PC-3 (cell line): ENCODE results near the gene EHD4. TPM values are rescaled to one million over a fixed set of nuclear protein-coding genes. Genes with fewer than 3 reads are reported as not detected.

Source experiments
- ATAC-seq: fragments of 200-7000 bp; cut with Tn5 transposase; 2 replicates; pipeline ENCODE4 v1.9.1; 2020; ENCODE audit warnings: mild to moderate bottlenecking, moderate library complexity
- BruUV-seq: library from RNA; stranded (reverse); fragments of 400-500 nt; replicated peaks from 2 replicates; lab custom pipeline; 2021; lab: Mats Ljungman, UMichigan
- CTCF ChIA-PET: fragments of 300-600 bp; sonication (Branson Sonifier 250); formaldehyde crosslinking; loops from one replicate; lab custom pipeline; 2022; ENCODE audit warnings: antibody characterized with exemption; lab: Charles Lee
- POLR2A ChIA-PET: fragments of 300-600 bp; sonication (Branson Sonifier 250); formaldehyde crosslinking; loops from one replicate; lab custom pipeline; 2022; ENCODE audit warnings: antibody characterized with exemption; ENCODE audit not compliant: unreplicated experiment; lab: Charles Lee
- DNase-seq: peaks from one replicate; pipeline ENCODE4 v3.0.0-alpha.2; 2015
- H2AFZ ChIP-seq: fragments of 300-600 bp; sonication (generic); 2 replicates; pipeline ENCODE4 v1.6.0; 2016; ENCODE audit warnings: antibody characterized with exemption, low read length
- H3F3A ChIP-seq: fragments of 300-600 bp; sonication (generic); one replicate; pipeline ENCODE4 v1.6.0; 2017; ENCODE audit warnings: antibody characterized with exemption, low read length, control low read depth, mild to moderate bottlenecking; ENCODE audit not compliant: unreplicated experiment
- H3K27ac ChIP-seq: fragments of 300-600 bp; sonication (generic); 2 replicates; pipeline ENCODE4 v1.5.1; 2016; ENCODE audit warnings: mild to moderate bottlenecking, low read length
- H3K27me3 ChIP-seq: fragments of 300-600 bp; sonication (generic); 2 replicates; pipeline ENCODE4 v1.6.1; 2016; ENCODE audit warnings: low read length, mixed read lengths
- H3K36me3 ChIP-seq: fragments of 300-600 bp; sonication (generic); 2 replicates; pipeline ENCODE4 v1.6.1; 2016; ENCODE audit warnings: low read depth, mixed run types, low read length, mixed read lengths
- H3K4me1 ChIP-seq: fragments of 300-600 bp; sonication (generic); 2 replicates; pipeline ENCODE4 v1.5.1; 2016; ENCODE audit warnings: low read length; ENCODE audit not compliant: insufficient read depth
- H3K4me2 ChIP-seq: fragments of 300-600 bp; sonication (generic); 2 replicates; pipeline ENCODE4 v1.6.0; 2016; ENCODE audit warnings: low read length
- H3K4me3 ChIP-seq: fragments of 300-600 bp; sonication (generic); 2 replicates; pipeline ENCODE4 v1.5.1; 2016; ENCODE audit warnings: mild to moderate bottlenecking, low read length, mixed read lengths
- H3K79me2 ChIP-seq: fragments of 300-600 bp; sonication (generic); 2 replicates; pipeline ENCODE4 v1.6.1; 2017; ENCODE audit warnings: low read length, mixed read lengths
- H3K9ac ChIP-seq: fragments of 300-600 bp; sonication (generic); 2 replicates; pipeline ENCODE4 v1.6.0; 2016; ENCODE audit warnings: mild to moderate bottlenecking, low read length
- H3K9me2 ChIP-seq: fragments of 300-600 bp; sonication (generic); replicated peaks from 2 replicates; pipeline ENCODE4 v1.6.1; 2016; ENCODE audit warnings: mixed run types, low read length, mixed read lengths
- H3K9me3 ChIP-seq: fragments of 300-600 bp; sonication (generic); 2 replicates; pipeline ENCODE4 v1.6.1; 2016; ENCODE audit warnings: low read length, mixed read lengths
- H4K20me1 ChIP-seq: fragments of 300-600 bp; sonication (generic); 2 replicates; pipeline ENCODE4 v1.6.1; 2016; ENCODE audit warnings: low read length, mixed read lengths
- CTCF ChIP-seq: fragments of 300-600 bp; sonication (generic); conservative IDR thresholded peaks from 2 replicates; pipeline ENCODE4 v1.5.1; 2017; ENCODE audit warnings: antibody characterized with exemption, low read depth, mild to moderate bottlenecking, low read length
- EZH2 ChIP-seq: fragments of 300-600 bp; sonication (generic); IDR thresholded peaks from one replicate; pipeline ENCODE4 v1.6.1; 2017; ENCODE audit warnings: antibody characterized with exemption, mild to moderate bottlenecking, low read length; ENCODE audit not compliant: unreplicated experiment
- EZH2phosphoT487 ChIP-seq: fragments of 300-600 bp; sonication (generic); IDR thresholded peaks from 2 replicates; pipeline ENCODE4 v1.6.1; 2018; ENCODE audit warnings: mild to moderate bottlenecking, antibody characterized with exemption, low read length, borderline replicate concordance
- intact Hi-C: fragments of 100-400 bp; cut with micrococcal nuclease; formaldehyde crosslinking; loops from 2 replicates; pipeline ENCODE4 v1.9.0; 2023
- total RNA-seq: library from RNA; depleted of rRNA; stranded (reverse); fragments of >200 nt; gene quantifications from 2 replicates; pipeline ENCODE4 v1.2.3, GENCODE V29; 2014

The EHD4 gene
- total RNA-seq, 1 experiment from 2014 or later = 57.8 TPM

DNA sequence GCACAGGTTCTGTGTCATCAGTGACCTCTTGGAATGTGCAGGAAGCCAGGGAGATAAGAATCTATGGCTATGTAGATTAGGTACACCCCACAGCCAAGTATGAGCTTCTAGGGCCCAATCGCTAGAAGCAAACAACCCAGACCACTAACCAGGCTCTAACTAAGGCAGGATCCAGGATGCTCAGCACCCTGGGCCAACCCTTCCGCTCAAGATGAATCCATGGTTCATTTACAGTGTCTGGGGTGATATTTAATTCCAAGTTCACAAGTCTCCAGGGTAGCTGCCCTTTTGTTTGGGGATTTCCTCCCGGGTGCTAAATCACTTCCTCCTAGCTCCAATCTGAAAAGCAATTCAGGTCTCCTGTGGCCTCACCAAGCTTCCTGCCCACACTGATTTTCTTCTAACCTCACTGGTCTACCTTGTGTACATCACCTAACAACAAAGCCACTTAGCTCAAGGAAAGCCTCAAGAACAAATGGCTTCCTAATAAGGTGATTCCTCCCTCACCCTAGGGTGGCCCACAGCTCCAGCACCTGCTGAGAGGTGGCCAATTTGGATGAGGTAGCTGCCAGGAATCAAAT lies 2.4 kb downstream of the EHD4 start:
- H3K9me3 ChIP-seq = no peaks in the 10 kb centered on the region
- DNase-seq (peak; percentile 26), ATAC-seq (no peak)
- peaks cover 5% of the 10 kb centered on the region; the same call in 1 of the 2 replicates for H3K36me3 ChIP-seq
- H3K27ac ChIP-seq = no peak overlapping the region
- no peaks in the 10 kb centered on the region for H3K27me3 ChIP-seq
- peaks cover 55% of the 10 kb centered on the region for H4K20me1 ChIP-seq
- no TSS peak for BruUV-seq
- peaks cover 38% of the 10 kb centered on the region for H3K4me1 ChIP-seq
- H2AFZ ChIP-seq = no peak overlapping the region
- H3K79me2 ChIP-seq = peaks cover 72% of the 10 kb centered on the region
- intact Hi-C loops = loop anchor here (5.0 to 10.0 kb wide), 2 partner anchors 145 to 198 kb away; partner anchors contain the start of genes JMJD7 and MAPKBP1
- CTCF ChIA-PET = no interaction called here
- peak overlapping the region; percentile 87 for H3K4me3 ChIP-seq
- no peaks in the 10 kb centered on the region for H3F3A ChIP-seq
- H3K9ac ChIP-seq = no peak overlapping the region
- H3K4me2 ChIP-seq = peak overlapping the region; percentile 85
- TF ChIP-seq CTCF = no peak
- no peak for TF ChIP-seq EZH2phosphoT487
- TF ChIP-seq EZH2 = no peak
- H3K9me2 ChIP-seq = no peaks in the 10 kb centered on the region
- POLR2A ChIA-PET = interaction anchor here (0.6 kb wide), 1 partner anchor 101 kb away, joined by 4 read pairs; no protein-coding TSS in a partner anchor

GRCh38 chr15:41968701-41969100 lies 3.7 kb downstream of the EHD4 start:
- Histone ChIP-seq H3K36me3 (peaks cover 5% of the 10 kb centered on the region; the same call in 1 of the 2 replicates), H4K20me1 (peaks cover 56% of the 10 kb centered on the region), H3K27ac (no peak overlapping the region), H3K4me3 (no peak overlapping the region), H3K79me2 (peaks cover 84% of the 10 kb centered on the region), H3F3A (no peaks in the 10 kb centered on the region), H3K9me2 (no peaks in the 10 kb centered on the region), H3K9me3 (no peaks in the 10 kb centered on the region), H3K4me1 (peaks cover 37% of the 10 kb centered on the region), H3K27me3 (no peaks in the 10 kb centered on the region), H3K4me2 (0 out of 2 replicates have a peak overlapping the region, but pooled peaks have one; percentile 4), H3K9ac (no peak overlapping the region), H2AFZ (no peak overlapping the region)
- CTCF ChIA-PET = no interaction called here
- ATAC-seq = no peak
- TF ChIP-seq EZH2phosphoT487 (no peak), CTCF (no peak), EZH2 (no peak)
- no TSS peak for BruUV-seq
- no peak for DNase-seq
- intact Hi-C loops = no loop called here
- POLR2A ChIA-PET = no interaction called here

GRCh38 chr15:41967506-41968206 lies 4.7 kb downstream of the EHD4 start:
- no peak overlapping the region for H3K4me2 ChIP-seq

More at GRCh38 chr15:41967506-41968206, 4.7 kb downstream of the EHD4 start:
- Histone ChIP-seq H3K9me3 (no peaks in the 10 kb centered on the region), H3K9me2 (no peaks in the 10 kb centered on the region), H3K27ac (no peak overlapping the region), H3K36me3 (peaks cover 5% of the 10 kb centered on the region; the same call in 1 of the 2 replicates), H3K27me3 (no peaks in the 10 kb centered on the region), H4K20me1 (peaks cover 56% of the 10 kb centered on the region), H2AFZ (no peak overlapping the region), H3K9ac (no peak overlapping the region), H3F3A (no peaks in the 10 kb centered on the region), H3K79me2 (peaks cover 89% of the 10 kb centered on the region), H3K4me1 (peaks cover 28% of the 10 kb centered on the region), H3K4me3 (no peak overlapping the region)
- POLR2A ChIA-PET = no interaction called here
- TF ChIP-seq EZH2phosphoT487 (no peak), EZH2 (no peak), CTCF (no peak)
- BruUV-seq = no TSS peak
- DNase-seq = no peak
- no peak for ATAC-seq
- intact Hi-C loops = no loop called here
- CTCF ChIA-PET = no interaction called here
